Measurements from ENCODE around the gene TAC4.

GRCh38 chr17:49891271-49891670 is 43.4 kb upstream of the TAC4 start:
- TF ChIP-seq SP1 (IDR thresholded peaks at IDR 0.05) (no peak), SUZ12 (IDR thresholded peaks at IDR 0.05) (no peak), BHLHE40 (IDR thresholded peaks at IDR 0.05; ENCODE audit: borderline replicate concordance) (no peak), CTBP1 (IDR thresholded peaks at IDR 0.05; ENCODE audit: borderline replicate concordance) (no peak), FOXM1 (IDR thresholded peaks at IDR 0.05; ENCODE audit: borderline replicate concordance) (no peak), TARDBP (IDR thresholded peaks at IDR 0.05) (no peak), ARNT (IDR thresholded peaks at IDR 0.05) (no peak), FOXA1 (IDR thresholded peaks at IDR 0.05) (no peak), FOXK2 (IDR thresholded peaks at IDR 0.05) (no peak), ZNF384 (IDR thresholded peaks at IDR 0.05) (no peak), ELF4 (IDR thresholded peaks at IDR 0.05) (no peak), HDGF (IDR thresholded peaks at IDR 0.05; ENCODE audit: borderline replicate concordance) (no peak)

Data from HEK293T (cell line).